Measurements from ENCODE around the gene TRMT44. TPM values are rescaled to one million over a fixed set of nuclear protein-coding genes. Genes with fewer than 3 reads are reported as not detected.

TRMT44 gene
- total and polyA plus RNA-seq, 2 donors (not counting 1 experiment from before 2014, with no cell fraction given), result 13.3 to 37.4 TPM

- ATAC-seq (ENCODE audit: low read depth) (no peak), DNase-seq (no peak)
- Histone ChIP-seq H3K9me3 (ENCODE audit: control extremely low read depth in 1 of 3, control insufficient read depth in 2 of 3, insufficient read depth in 1 of 3, low read length in 2 of 3) (peaks cover 0 to 19% (median 6%) of the 10 kb centered on the region in 3 donors), H3K9ac (ENCODE audit: low read length) (no peak overlapping the region), H3K27ac (ENCODE audit: low read length in 2 of 2) (no peak overlapping the region), H3K4me1 (ENCODE audit: control insufficient read depth in 2 of 2, insufficient read depth in 2 of 2, low read length in 2 of 2) (no peaks in the 10 kb centered on the region), H3K79me2 (ENCODE audit: control insufficient read depth, insufficient read depth, low read length) (no peaks in the 10 kb centered on the region), H3K4me2 (replicated peaks; ENCODE audit: low read depth, low read length, poor library complexity, severe bottlenecking) (no peak overlapping the region), H3K4me3 (ENCODE audit: control extremely low read depth in 1 of 5, extremely low read depth in 1 of 5, insufficient read depth in 1 of 5, low read depth in 2 of 5, low read length in 4 of 5) (no peak overlapping the region), H3K27me3 (replicated peaks in 1 of 4; ENCODE audit: control extremely low read depth in 1 of 4, control insufficient read depth in 3 of 4, insufficient read depth in 4 of 4, low read length in 3 of 4) (peaks cover 0 to 3% (median 0%) of the 10 kb centered on the region in 4 experiments), H2AFZ (ENCODE audit: insufficient read depth, low read depth, low read length, poor library complexity, severe bottlenecking) (no peak overlapping the region), H4K20me1 (ENCODE audit: control insufficient read depth, insufficient read depth, low read length, poor library complexity, severe bottlenecking) (no peaks in the 10 kb centered on the region), H3K36me3 (replicated peaks in 1 of 2; ENCODE audit: control extremely low read depth in 1 of 2, control insufficient read depth in 1 of 2, extremely low read depth in 1 of 2, insufficient read depth in 2 of 2, low read length in 1 of 2) (no peaks in the 10 kb centered on the region)
- Mint-ChIP-seq H3K4me3 (no peak overlapping the region), H3K9me3 (ENCODE audit: insufficient read depth) (peaks cover 7% of the 10 kb centered on the region), H3K4me1 (no peaks in the 10 kb centered on the region), H3K27ac (no peak overlapping the region), H3K27me3 (peaks cover 3% of the 10 kb centered on the region)
- ChIA-PET CTCF (no interaction called here), POLR2A (no interaction called here)
- TF ChIP-seq CTCF (IDR thresholded peaks at IDR 0.05), result no peak
- TF ChIP-seq EZH2 (IDR thresholded peaks at IDR 0.05; ENCODE audit: borderline replicate concordance, insufficient read depth, low read depth, low read length, poor library complexity, severe bottlenecking), result no peak
- intact Hi-C loops (cut with micrococcal nuclease), result no loop called here
- WGBS (ENCODE audit: insufficient coverage), result 71% methylated on average over 5 of the region's 5 CpGs
These were observed 76.5 kb downstream of the TRMT44 start for GRCh38 chr4:8516996-8517550.

DNA sequence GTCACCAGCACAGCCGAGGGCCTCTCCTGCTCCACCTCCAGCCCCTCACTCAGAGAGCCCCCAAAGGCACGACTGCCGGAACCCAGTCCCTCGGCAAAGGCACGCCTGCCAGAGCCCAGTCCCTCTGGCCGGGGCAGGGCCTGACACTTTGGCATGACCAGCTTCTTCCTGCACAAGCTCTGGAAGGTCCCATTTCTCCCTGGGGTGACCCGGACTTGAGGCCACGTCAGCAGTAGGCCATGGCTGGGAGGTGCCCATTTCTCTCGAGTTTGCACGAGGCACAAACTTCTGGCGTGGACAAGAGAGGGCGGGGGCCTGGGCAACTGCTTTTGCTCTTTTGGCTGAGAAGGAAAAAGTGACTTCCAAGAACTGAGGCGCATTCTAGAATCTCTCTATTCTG lies 77.4 kb downstream of the TRMT44 start:
- DNase-seq (no peak), ATAC-seq (ENCODE audit: low read depth) (no peak)
- Mint-ChIP-seq H3K4me1 (no peaks in the 10 kb centered on the region), H3K27me3 (peaks cover 3% of the 10 kb centered on the region), H3K9me3 (ENCODE audit: insufficient read depth) (peaks cover 6% of the 10 kb centered on the region), H3K4me3 (no peak overlapping the region), H3K27ac (no peak overlapping the region)
- WGBS (ENCODE audit: insufficient coverage), result 87% methylated on average over 13 of the region's 13 CpGs
- no peak overlapping the region for H3K27ac ChIP-seq (ENCODE audit: low read length in 2 of 2)
- no peak overlapping the region for H3K4me2 ChIP-seq (replicated peaks; ENCODE audit: low read depth, low read length, poor library complexity, severe bottlenecking)
- no peak overlapping the region for H3K4me3 ChIP-seq (ENCODE audit: control extremely low read depth in 1 of 5, extremely low read depth in 1 of 5, insufficient read depth in 1 of 5, low read depth in 2 of 5, low read length in 4 of 5)
- ChIA-PET CTCF (no interaction called here), POLR2A (no interaction called here)
- no peaks in the 10 kb centered on the region for H4K20me1 ChIP-seq (ENCODE audit: control insufficient read depth, insufficient read depth, low read length, poor library complexity, severe bottlenecking)
- H3K9ac ChIP-seq (ENCODE audit: low read length), result no peak overlapping the region
- no peaks in the 10 kb centered on the region for H3K36me3 ChIP-seq (replicated peaks in 1 of 2; ENCODE audit: control extremely low read depth in 1 of 2, control insufficient read depth in 1 of 2, extremely low read depth in 1 of 2, insufficient read depth in 2 of 2, low read length in 1 of 2)
- no peaks in the 10 kb centered on the region for H3K79me2 ChIP-seq (ENCODE audit: control insufficient read depth, insufficient read depth, low read length)
- TF ChIP-seq EZH2 (IDR thresholded peaks at IDR 0.05; ENCODE audit: borderline replicate concordance, insufficient read depth, low read depth, low read length, poor library complexity, severe bottlenecking) (no peak), CTCF (IDR thresholded peaks at IDR 0.05) (no peak)
- peaks cover 0 to 22% (median 6%) of the 10 kb centered on the region in 3 donors for H3K9me3 ChIP-seq (ENCODE audit: control extremely low read depth in 1 of 3, control insufficient read depth in 2 of 3, insufficient read depth in 1 of 3, low read length in 2 of 3)
- H3K27me3 ChIP-seq (replicated peaks in 1 of 4; ENCODE audit: control extremely low read depth in 1 of 4, control insufficient read depth in 3 of 4, insufficient read depth in 4 of 4, low read length in 3 of 4), result peaks cover 0 to 3% (median 0%) of the 10 kb centered on the region in 4 experiments
- H3K4me1 ChIP-seq (ENCODE audit: control insufficient read depth in 2 of 2, insufficient read depth in 2 of 2, low read length in 2 of 2), result no peaks in the 10 kb centered on the region
- intact Hi-C loops (cut with micrococcal nuclease), result no loop called here
- H2AFZ ChIP-seq (ENCODE audit: insufficient read depth, low read depth, low read length, poor library complexity, severe bottlenecking), result no peak overlapping the region
